GM18519 (cell line): ENCODE measurements around the gene CRHR1.
"Not testable (repeated sequence)": the region's sequence is repeated elsewhere in the genome, so short reads cannot be mapped to it uniquely, and the experiment has no call there.

Source experiments
- ATAC-seq: cut with Tn5 transposase; IDR thresholded peaks from one replicate; pipeline ENCODE4 v1.9.1; 2021; ENCODE audit warnings: mild to moderate bottlenecking, moderate library complexity; ENCODE audit not compliant: unreplicated experiment, low FRiP score

CRHR1 gene

GRCh38 chr17:45784293-45784740 lies at the start of gene CRHR1:
Gene CRHR1 (plus strand): TSS chr17:45784320. CDS start chr17:45784545, 225 bp downstream.
- no peak for ATAC-seq

DNA sequence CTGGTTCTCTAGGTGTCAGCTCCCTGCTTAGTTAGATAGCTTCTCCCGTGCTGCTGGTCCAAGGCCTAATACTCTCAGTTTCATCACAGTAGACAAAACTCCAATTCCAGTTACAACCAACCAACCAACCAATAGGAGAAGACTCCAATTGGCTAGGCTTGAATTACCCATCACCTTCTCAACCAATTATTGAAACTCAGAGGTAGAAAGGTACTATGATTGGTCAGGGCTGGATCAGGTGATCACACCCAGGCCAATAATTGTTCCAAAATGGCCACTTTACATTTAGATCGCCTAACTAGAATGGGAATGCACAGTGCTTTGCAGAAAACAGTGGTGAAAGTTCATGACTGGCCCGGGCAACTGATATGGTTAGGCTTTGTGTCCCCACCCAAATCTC lies 49.5 kb upstream of the CRHR1 start:
- ATAC-seq: no peak

DNA sequence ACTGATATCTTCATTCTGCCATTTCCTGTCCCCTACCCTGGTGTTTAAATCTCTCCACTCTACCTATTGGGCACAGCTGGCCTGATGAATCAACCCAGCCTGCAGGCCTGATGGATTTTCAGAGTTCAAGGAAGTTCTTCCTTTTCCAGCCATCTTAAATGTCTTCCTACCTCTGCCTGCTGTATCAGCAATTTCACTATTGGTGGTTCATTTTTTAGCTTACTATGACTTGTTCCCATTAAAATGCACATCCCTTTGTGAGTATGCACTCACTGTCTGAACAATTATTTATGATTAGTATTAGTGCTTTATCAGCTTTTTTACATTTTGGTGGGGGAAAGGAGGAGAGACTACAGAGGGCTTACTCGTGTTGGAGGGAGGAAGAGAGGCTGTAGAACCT lies 48.6 kb upstream of the CRHR1 start:
- no peak for ATAC-seq

DNA sequence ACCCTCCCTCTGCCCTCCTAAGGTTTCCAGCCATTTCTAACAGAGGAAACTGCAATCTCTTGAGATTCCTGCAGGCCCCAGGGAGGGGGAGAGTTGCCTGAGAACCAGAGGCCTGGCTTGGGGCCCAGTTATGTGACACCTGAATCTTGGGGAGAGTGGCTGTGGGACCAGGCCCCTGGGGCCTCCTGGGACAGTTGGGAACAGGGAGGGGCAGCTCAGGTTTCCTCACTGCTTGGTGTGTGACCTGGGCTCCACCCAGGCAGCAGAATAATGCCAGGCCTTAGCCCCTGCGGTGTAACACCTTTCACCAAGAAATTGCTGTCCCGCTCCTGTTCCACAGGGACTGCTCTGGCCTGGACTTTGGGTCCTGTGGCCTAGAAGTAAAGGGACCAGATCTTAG lies 44.3 kb upstream of the CRHR1 start:
- ATAC-seq: no peak

- ATAC-seq: no peak
These were observed 43.4 kb upstream of the CRHR1 start for GRCh38 chr17:45740553-45741330.

- no peak for ATAC-seq
These were observed 41.9 kb upstream of the CRHR1 start for GRCh38 chr17:45742251-45742650.

GRCh38 chr17:45743626-45744326 lies 40.3 kb upstream of the CRHR1 start:
- no peak for ATAC-seq

DNA sequence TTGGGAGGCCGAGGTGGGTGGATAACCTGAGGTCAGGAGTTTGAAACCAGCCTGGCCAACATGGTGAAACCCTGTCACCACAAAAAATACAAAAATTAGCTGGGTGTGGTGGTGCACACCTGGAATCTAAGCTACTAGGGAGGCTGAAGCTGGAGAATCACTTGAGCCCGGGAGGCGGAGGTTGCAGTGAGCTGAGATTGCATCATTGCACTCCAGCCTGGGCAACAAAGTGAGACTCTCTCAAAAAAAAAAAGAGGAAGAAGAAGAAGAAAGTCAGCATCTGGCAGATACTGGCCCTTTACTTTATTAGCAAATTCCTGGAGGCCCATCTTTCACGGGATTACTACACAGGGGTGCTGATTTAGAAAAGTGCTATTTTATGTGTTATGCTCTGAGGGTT lies 39.3 kb upstream of the CRHR1 start:
- ATAC-seq: not testable (repeated sequence)

DNA sequence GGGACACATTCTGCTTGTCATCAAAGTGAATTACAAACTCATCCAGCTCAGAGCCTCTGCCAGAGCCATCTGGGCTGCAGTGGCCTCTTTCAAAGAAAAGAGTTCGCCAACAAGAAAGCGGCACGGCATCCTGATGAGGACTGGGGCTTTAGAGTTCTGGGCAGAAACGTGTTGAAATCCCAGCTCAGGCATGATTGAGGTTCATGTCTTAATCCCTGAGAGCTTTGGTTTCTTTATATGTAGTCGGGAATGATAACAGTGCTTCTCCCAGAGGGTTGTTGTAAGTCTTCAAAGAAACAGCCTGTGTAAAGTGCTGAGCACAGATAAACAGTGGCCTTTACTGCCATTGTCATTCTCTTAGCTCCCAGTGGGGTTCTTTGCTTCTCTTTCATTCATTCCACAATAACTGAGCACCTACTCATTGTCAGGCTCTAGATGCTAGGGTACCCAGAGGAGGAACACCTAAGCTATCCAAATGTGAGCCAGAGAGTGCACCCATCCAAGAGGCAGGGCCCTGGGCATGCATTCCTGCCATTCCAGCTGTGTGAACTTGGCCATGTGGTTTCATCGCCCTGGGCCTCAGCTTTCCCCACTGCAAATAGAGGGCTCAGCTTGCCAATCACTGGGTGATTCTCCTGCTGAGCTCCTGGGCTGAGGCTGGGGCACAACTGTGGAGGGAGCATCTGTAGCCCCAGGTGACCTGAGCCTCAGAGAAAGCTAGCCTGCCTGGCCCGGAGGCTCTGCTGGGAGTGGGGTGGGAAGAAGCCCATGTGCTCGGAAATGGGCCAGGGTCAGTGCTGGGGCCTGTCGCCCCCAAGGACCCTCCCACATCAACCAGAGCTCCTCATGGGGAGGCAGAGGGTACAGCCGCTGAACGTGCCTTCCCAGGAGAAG lies 38.3 kb upstream of the CRHR1 start:
- ATAC-seq: no peak

DNA sequence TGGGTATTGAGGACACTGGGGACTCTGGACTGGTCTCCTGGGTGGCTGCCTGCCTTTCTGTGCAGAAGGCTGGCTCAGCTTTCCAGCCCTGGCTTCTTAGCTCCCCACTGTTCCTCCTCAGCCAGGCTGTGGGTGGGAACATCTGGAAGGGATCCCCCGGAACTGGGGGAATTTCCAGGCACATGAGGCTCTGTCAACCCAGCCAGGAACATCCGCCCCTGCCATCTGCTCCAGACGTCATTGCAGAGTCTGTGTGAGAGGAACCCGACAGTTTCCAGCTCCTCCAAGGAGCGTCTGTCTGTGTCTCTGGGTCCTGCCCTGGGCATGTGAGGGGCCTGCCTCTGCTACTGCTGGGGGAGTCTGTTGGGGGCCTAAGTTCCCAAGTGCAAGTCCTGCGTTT lies 36.2 kb upstream of the CRHR1 start:
- no peak for ATAC-seq

GRCh38 chr17:45748731-45749310 lies 35.3 kb upstream of the CRHR1 start:
- no peak for ATAC-seq

DNA sequence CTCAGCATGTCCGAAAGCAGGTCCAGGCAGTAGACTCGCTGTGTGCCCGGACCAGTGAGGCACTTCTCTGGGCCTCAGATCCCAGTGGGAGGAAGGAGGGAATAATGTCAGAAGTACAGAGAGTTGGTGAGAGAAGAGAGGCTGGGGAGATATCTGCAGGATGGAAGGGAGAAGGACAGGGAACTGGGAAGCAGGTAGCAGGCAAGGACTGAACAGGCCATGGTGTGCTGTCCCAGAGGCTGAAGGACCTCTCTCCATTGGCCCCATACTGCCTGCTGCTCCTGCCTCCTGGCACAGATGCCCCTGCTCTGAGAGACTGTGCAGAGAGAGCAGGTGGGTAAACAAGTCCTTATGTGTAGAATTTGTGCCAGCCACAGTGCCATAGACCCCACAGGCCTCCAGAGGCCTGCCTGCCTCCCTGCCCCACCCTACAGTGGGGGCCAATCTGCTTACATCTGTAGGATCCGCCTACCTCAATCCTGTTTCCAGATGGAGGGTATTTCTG lies 34.2 kb upstream of the CRHR1 start:
- no peak for ATAC-seq

GRCh38 chr17:45750779-45751440 lies 33.2 kb upstream of the CRHR1 start:
- ATAC-seq: no peak

DNA sequence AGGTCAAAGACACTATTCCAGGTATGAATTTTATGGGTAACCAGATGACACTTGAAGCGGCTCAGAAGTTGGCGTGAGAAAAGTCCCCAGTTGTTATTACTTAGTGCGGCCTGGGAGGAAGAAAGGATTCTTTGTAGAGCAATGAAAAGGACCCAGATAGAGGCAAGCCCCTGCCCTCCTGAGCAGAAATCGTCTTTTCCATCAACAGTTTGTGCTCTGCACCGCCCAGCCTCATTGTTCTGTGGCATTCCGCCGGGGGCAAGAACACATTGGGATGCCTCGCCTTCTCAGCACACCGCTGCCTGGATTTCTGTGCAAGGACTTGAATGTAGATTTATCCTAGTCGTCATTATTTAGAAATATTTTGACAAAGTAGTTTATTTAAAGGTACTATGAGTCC lies 32.7 kb upstream of the CRHR1 start:
- ATAC-seq: no peak

DNA sequence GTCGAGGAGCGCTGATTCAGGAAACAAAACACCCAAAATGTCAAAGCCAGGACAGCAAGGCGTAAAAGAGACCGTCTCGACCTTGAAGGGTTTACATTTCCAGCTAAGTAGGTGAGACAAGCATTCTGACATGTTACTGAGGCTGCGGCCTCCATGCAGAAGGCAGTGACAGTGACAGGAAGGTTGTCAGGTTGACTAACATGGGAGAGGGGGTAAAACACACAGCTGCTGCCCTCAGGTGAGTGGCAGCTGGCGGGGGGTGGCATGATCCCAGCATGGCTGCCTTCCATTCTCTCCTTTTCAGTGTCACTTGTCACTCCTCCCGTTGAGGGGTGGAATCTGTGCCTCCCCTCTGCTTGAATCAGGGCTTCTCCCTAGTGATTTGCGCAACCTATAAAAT lies 31.9 kb upstream of the CRHR1 start:
- ATAC-seq: no peak

DNA sequence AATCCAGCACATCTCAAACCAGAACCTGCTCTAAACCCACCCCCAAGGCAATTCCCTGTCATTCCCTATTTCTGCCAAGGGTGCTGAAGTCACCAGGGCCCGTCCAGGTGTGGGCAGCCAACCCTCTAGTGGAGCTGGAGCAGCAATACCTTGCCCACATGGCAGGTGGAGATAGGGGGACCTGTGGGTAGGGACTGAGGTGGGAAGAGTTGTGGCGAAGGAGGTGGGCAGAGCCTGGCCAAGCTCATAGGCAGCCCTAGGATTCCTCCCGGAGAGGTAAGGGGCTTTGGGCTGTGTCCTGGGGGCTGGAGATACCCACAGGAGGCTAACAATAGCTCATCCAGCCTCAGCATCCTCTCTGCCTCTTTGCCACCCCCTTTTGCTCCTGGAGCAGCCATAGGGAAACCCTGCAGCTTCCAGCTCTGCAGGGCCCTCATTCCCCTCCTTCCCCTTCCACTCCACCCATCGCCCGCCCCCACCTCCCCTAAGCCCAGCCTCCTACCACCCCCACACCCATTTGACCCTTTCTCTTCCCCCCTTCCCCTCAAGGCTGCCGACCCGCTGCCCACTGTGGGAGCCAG lies 30.4 kb upstream of the CRHR1 start:
- no peak for ATAC-seq

DNA sequence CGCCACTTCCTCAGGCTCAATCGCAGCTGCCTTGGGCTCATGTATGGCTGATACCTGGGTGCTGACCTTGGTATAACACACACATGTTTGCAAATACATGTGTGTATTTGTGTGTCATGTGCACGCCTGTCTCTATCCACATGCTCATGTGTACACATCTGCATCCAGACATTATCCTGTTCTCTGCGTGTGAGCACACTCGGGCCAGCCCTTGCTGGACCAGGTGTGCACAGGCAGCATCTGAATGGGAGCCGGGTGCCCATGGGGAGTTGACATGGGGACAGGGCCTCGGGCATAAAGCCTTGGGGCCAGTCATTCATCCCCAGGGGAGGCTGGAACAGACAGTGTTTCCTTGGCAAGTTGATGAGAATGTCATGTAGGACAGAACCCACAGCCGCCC lies 29.1 kb upstream of the CRHR1 start:
- ATAC-seq: no peak

GRCh38 chr17:45756266-45756991 lies 27.7 kb upstream of the CRHR1 start:
- ATAC-seq: no peak
